GM12878 (cell line): ENCODE measurements around the gene FN1. TPM values are rescaled to one million over a fixed set of nuclear protein-coding genes. Genes with fewer than 3 reads are reported as not detected.

Experiments used
- ATAC-seq: fragments of 200-7000 bp; cut with Tn5 transposase; 3 replicates; pipeline ENCODE4 v1.9.1; 2020; ENCODE audit warnings: mild to moderate bottlenecking, moderate library complexity
- BruUV-seq: library from RNA; stranded (reverse); fragments of 400-500 nt; replicated peaks from 2 replicates; lab custom pipeline; 2021; lab: Mats Ljungman, UMichigan
- CTCF ChIA-PET: fragments of 300-600 bp; sonication (Branson Sonifier 250); formaldehyde crosslinking; extraction: SDS; loops from one replicate; lab custom pipeline; 2021; ENCODE audit warnings: inconsistent platforms; lab: Yijun Ruan, JAX
- POLR2A ChIA-PET: fragments of 350-600 bp; formaldehyde crosslinking; extraction: SDS; loops from one replicate; lab custom pipeline; 2021; ENCODE audit warnings: inconsistent platforms; lab: Charles Lee
- RAD21 ChIA-PET: fragments of 300-600 bp; sonication (Branson Sonifier 250); formaldehyde crosslinking; loops from one replicate; lab custom pipeline; 2023; ENCODE audit warnings: antibody characterized with exemption; ENCODE audit not compliant: unreplicated experiment; lab: Charles Lee
- SMC1A ChIA-PET: fragments of 300-600 bp; sonication (Branson Sonifier 250); formaldehyde crosslinking; loops from one replicate; lab custom pipeline; 2023; ENCODE audit not compliant: unreplicated experiment, uncharacterized antibody; lab: Charles Lee
- DNase-seq: peaks from one replicate; pipeline ENCODE4 v3.0.0-alpha.2; 2011; ENCODE audit warnings: low read depth, low spot score
- FAIRE-seq: peaks from 3 replicates; lab custom pipeline; 2011; peaks lifted over from hg19 to GRCh38; lab: Jason Lieb, UNC
- H2AFZ ChIP-seq: 2 replicates; pipeline ENCODE4 v1.6.0; 2011; ENCODE audit warnings: low read depth, low read length, control low read depth; ENCODE audit not compliant: control insufficient read depth
- H3K27ac ChIP-seq: 2 replicates; pipeline ENCODE4 v1.5.1; 2011; ENCODE audit warnings: control low read depth; ENCODE audit not compliant: control insufficient read depth, insufficient read depth
- H3K27me3 ChIP-seq, 2 experiments: replicated peaks in 1 of 2; 2 replicates each; pipeline versions ENCODE4 v1.6.0 to v1.6.1; 2011; ENCODE audit warnings: low read length in 1 of 2; ENCODE audit not compliant: control insufficient read depth in 2 of 2, insufficient read depth in 2 of 2
- H3K36me3 ChIP-seq, 2 experiments: 2 replicates each; pipeline ENCODE4 v1.5.1; 2011; ENCODE audit warnings: low read length in 1 of 2; ENCODE audit not compliant: control insufficient read depth in 2 of 2, insufficient read depth in 2 of 2
- H3K4me1 ChIP-seq: 2 replicates; pipeline ENCODE4 v1.6.1; 2011; ENCODE audit warnings: mild to moderate bottlenecking, low read length, moderate library complexity, mixed read lengths; ENCODE audit not compliant: control insufficient read depth, insufficient read depth
- H3K4me2 ChIP-seq: 2 replicates; pipeline ENCODE4 v1.6.0; 2011; ENCODE audit warnings: control low read depth; ENCODE audit not compliant: control insufficient read depth, insufficient read depth
- H3K4me3 ChIP-seq: fragments of 200-600 bp; sonication (generic); 2 replicates; pipeline ENCODE4 v1.5.1; 2016
- H3K79me2 ChIP-seq: 2 replicates; pipeline ENCODE4 v1.6.0; 2011; ENCODE audit warnings: low read length; ENCODE audit not compliant: control insufficient read depth, insufficient read depth
- H3K9ac ChIP-seq: 2 replicates; pipeline ENCODE4 v1.8.0; 2011; ENCODE audit warnings: low read length, control low read depth, mixed read lengths; ENCODE audit not compliant: control insufficient read depth, insufficient read depth
- H3K9me3 ChIP-seq: replicated peaks from 3 replicates; pipeline ENCODE4 v1.5.1; 2011; ENCODE audit warnings: mild to moderate bottlenecking, low read length; ENCODE audit not compliant: control insufficient read depth, insufficient read depth
- H4K20me1 ChIP-seq: 2 replicates; pipeline ENCODE4 v1.6.0; 2011; ENCODE audit not compliant: control insufficient read depth, insufficient read depth
- CREB1 ChIP-seq: IDR thresholded peaks from 2 replicates; pipeline ENCODE4 v1.6.1; 2012; ENCODE audit warnings: low read depth, mild to moderate bottlenecking, inconsistent platforms
- EZH2 ChIP-seq: IDR thresholded peaks from 2 replicates; pipeline ENCODE4 v1.6.1; 2012; ENCODE audit warnings: low read depth, mild to moderate bottlenecking, control low read depth, inconsistent platforms, low read length, borderline replicate concordance; ENCODE audit not compliant: control insufficient read depth
- RAD21 ChIP-seq: IDR thresholded peaks from 2 replicates; pipeline ENCODE4 v1.6.1; 2011; ENCODE audit warnings: mild to moderate bottlenecking, low read depth, low read length, moderate library complexity; ENCODE audit not compliant: insufficient read depth
- RAD51 ChIP-seq: fragments of 450-650 bp; IDR thresholded peaks from 2 replicates; pipeline ENCODE4 v1.6.1; 2016; ENCODE audit warnings: moderate library complexity, mild to moderate bottlenecking, inconsistent platforms
- RUNX3 ChIP-seq: IDR thresholded peaks from 2 replicates; pipeline ENCODE4 v1.6.1; 2012; ENCODE audit warnings: low read length, inconsistent platforms
- YY1 ChIP-seq: IDR thresholded peaks from 2 replicates; pipeline ENCODE4 v1.6.1; 2011; ENCODE audit warnings: low read depth, mild to moderate bottlenecking, low read length
- ZNF24 ChIP-seq: fragments of 450-650 bp; IDR thresholded peaks from 2 replicates; pipeline ENCODE4 v1.6.1; 2017; ENCODE audit warnings: antibody characterized with exemption, mild to moderate bottlenecking
- ZZZ3 ChIP-seq: IDR thresholded peaks from 2 replicates; pipeline ENCODE4 v1.6.1; 2011; ENCODE audit warnings: low read depth; ENCODE audit not compliant: control insufficient read depth, insufficient read length
- WGBS: methylation state at CpG from one replicate; pipeline ENCODE4 v1.1.6; 2016; ENCODE audit warnings: low lambda C conversion rate; ENCODE audit not compliant: insufficient replicate concordance, insufficient coverage; ENCODE audit errors: missing lambda C conversion rate; 5-methylcytosine and 5-hydroxymethylcytosine counted together
- in situ Hi-C: fragments of 300-500 bp; cut with MboI; formaldehyde crosslinking; loops from 9 replicates; pipeline ENCODE4 v1.14.3; 2018; ENCODE audit warnings: mixed read lengths
- intact Hi-C: fragments of 100-400 bp; cut with micrococcal nuclease; formaldehyde crosslinking; loops from one replicate; pipeline ENCODE4 v1.14.2; 2022; ENCODE audit not compliant: unreplicated experiment
- polyA plus RNA-seq, 11 experiments: library from polyadenylated mRNA; depleted of rRNA in 4 of 11; unstranded in 6 of 11; stranded (reverse) in 5 of 11; fragments of >200 nt; fragmentation: Nextera tagmentation in 4 of 11; fragmentation: Illumina TruSeq in 1 of 11; extraction: Ambion mirVana in 4 of 11; extraction: Trizol in 1 of 11; gene quantifications; 1 replicate in 1 of 11; 2 replicates in 10 of 11; pipeline versions ENCODE4 v1.2.1 to v1.2.3, GENCODE V29; 2011 to 2016; ENCODE audit warnings: inconsistent platforms in 2 of 11, missing spikeins in 2 of 11, low read depth in 1 of 11
- total RNA-seq, 4 experiments: library from RNA; depleted of rRNA in 3 of 4; stranded (reverse); fragments of >200 nt in 3 of 4; fragmentation: Illumina TruSeq in 1 of 4; extraction: Trizol in 1 of 4; gene quantifications; 2 replicates each; pipeline versions ENCODE4 v1.2.1 to v1.2.3, GENCODE V29; 2013 to 2021
- TF ChIP-seq, protein P1 (sequence below): IDR thresholded peaks from 2 replicates; pipeline ENCODE4 v1.6.1; 2011; ENCODE audit warnings: low read depth, low read length, improper control_type of control experiment, borderline replicate concordance
- TF ChIP-seq, protein P2 (sequence below): IDR thresholded peaks from 2 replicates; pipeline ENCODE4 v1.6.1; 2011; ENCODE audit warnings: mild to moderate bottlenecking, low read depth, low read length, moderate library complexity; ENCODE audit not compliant: insufficient replicate concordance

Gene FN1
- total and polyA plus RNA-seq, 10 of the 15 experiments (the other 5 are each of a cell fraction or from before 2014, with no cell fraction given) = 0.60 to 9.4 (median 1.5) TPM

DNA sequence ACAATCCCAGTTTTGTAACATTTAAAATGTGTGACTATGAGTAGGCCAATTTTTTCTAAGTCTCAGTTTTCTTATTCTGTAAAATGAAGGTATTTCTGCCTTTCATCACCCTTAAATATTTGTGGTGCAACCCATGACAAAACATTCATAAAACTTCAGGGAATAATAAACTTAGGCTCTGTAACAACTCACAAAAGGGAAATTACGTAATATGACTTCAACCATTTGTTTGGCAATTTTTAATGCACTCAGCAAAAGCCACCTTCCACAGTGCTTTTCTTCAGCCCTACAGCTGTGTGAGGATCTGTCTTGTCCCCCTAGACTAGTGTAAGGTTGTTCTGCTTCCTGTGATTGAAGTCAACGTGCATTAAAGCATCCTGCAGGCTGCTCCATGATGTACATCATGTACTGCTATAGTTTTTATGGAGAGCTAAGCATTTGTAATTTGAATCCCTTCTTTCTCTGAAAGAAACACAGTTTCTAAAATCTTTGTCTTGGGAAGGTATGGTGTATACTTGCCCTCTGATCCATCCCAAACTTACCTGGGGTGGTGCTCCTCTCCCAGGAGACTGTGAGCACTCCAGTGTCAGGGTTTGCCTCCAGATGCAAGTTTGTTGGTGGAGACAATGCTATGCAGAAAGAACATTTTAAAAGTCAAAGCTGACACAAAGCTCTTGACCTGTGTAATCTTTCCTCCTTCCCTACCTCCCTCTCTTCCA, 39.1 kb downstream of the FN1 start:
- Histone ChIP-seq H2AFZ (no peak overlapping the region), H3K27ac (no peak overlapping the region), H3K4me2 (no peak overlapping the region), H3K4me3 (no peak overlapping the region), H3K4me1 (no peaks in the 10 kb centered on the region), H3K9me3 (no peaks in the 10 kb centered on the region), H3K9ac (no peak overlapping the region), H3K36me3 (no peaks in the 10 kb centered on the region), H3K79me2 (no peaks in the 10 kb centered on the region), H4K20me1 (no peaks in the 10 kb centered on the region), H3K27me3 (no peaks in the 10 kb centered on the region)
- no TSS peak for BruUV-seq
- ChIA-PET CTCF (interaction anchor here (1.0 to 1.4 kb wide), 2 partner anchors 24 to 534 kb away, joined by 3 read pairs; no protein-coding TSS in a partner anchor), RAD21 (no interaction called here), SMC1A (interaction anchor here (0.6 to 1.4 kb wide), 4 partner anchors 13 to 523 kb away, joined by 3 read pairs; no protein-coding TSS in a partner anchor), POLR2A (no interaction called here)
- ATAC-seq (no peak), FAIRE-seq (no peak), DNase-seq (no peak)
- in situ Hi-C loops (no loop called here), intact Hi-C loops (no loop called here)
- TF ChIP-seq, protein P1, sequence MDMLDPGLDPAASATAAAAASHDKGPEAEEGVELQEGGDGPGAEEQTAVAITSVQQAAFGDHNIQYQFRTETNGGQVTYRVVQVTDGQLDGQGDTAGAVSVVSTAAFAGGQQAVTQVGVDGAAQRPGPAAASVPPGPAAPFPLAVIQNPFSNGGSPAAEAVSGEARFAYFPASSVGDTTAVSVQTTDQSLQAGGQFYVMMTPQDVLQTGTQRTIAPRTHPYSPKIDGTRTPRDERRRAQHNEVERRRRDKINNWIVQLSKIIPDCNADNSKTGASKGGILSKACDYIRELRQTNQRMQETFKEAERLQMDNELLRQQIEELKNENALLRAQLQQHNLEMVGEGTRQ = no peak
- TF ChIP-seq YY1 = no peak
- TF ChIP-seq, protein P2, sequence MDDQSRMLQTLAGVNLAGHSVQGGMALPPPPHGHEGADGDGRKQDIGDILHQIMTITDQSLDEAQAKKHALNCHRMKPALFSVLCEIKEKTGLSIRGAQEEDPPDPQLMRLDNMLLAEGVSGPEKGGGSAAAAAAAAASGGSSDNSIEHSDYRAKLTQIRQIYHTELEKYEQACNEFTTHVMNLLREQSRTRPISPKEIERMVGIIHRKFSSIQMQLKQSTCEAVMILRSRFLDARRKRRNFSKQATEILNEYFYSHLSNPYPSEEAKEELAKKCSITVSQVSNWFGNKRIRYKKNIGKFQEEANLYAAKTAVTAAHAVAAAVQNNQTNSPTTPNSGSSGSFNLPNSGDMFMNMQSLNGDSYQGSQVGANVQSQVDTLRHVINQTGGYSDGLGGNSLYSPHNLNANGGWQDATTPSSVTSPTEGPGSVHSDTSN = no peak
- TF ChIP-seq CREB1 = no peak
- no peak for TF ChIP-seq RAD21
- TF ChIP-seq ZZZ3 = no peak
- TF ChIP-seq EZH2 = no peak
- TF ChIP-seq ZNF24 = no peak
- no peak for TF ChIP-seq RUNX3
- no peak for TF ChIP-seq RAD51
- WGBS = 23% methylated on average over 2 of the region's 2 CpGs
